HEK293 (cell line): ENCODE results near the gene CETN3.

Source experiments
- BCL11A ChIP-seq: fragments of 450-650 bp; formaldehyde crosslinking; IDR thresholded peaks from 2 replicates; pipeline ENCODE4 v1.5.1; 2016; ENCODE audit warnings: low read depth, missing biosample characterization, missing genetic modification characterization
- ZBTB8A ChIP-seq: fragments of 450-650 bp; formaldehyde crosslinking; IDR thresholded peaks from 2 replicates; pipeline ENCODE4 v1.5.1; 2016; ENCODE audit warnings: missing biosample characterization, missing genetic modification characterization
- ZNF623 ChIP-seq: fragments of 450-650 bp; formaldehyde crosslinking; IDR thresholded peaks from 2 replicates; pipeline ENCODE4 v1.5.1; 2016; ENCODE audit warnings: missing biosample characterization, missing genetic modification characterization
- ZNF776 ChIP-seq: fragments of 450-650 bp; formaldehyde crosslinking; IDR thresholded peaks from 2 replicates; pipeline ENCODE4 v1.5.0; 2017; ENCODE audit warnings: missing biosample characterization, missing genetic modification characterization, borderline replicate concordance
- TF ChIP-seq, protein P1 (sequence below): fragments of 450-650 bp; formaldehyde crosslinking; IDR thresholded peaks from 2 replicates; pipeline ENCODE4 v1.5.1; 2016; ENCODE audit warnings: missing biosample characterization, missing genetic modification characterization
- TF ChIP-seq, protein P2 (sequence below): fragments of 450-650 bp; formaldehyde crosslinking; IDR thresholded peaks from 2 replicates; pipeline ENCODE4 v1.5.1; 2016; ENCODE audit warnings: missing biosample characterization, missing genetic modification characterization

DNA sequence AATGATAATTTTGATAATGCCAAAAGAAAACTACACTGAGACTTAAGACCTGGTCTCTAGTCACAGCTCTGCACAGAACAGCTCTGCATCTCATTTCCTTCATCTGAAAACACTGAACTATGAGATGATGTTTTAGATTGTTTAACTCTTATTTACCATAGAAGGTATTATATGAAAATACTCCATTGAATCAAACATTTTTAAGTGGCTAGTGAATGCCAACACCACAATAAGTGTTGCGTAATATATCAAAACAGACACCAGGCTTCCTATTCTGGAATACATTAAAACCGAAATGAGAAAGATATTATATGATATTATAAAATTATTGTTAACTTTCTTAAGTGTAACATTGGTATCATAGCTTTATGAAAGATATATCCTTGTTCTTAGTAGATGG, 14.6 kb downstream of the CETN3 start:
- TF ChIP-seq, protein P1, sequence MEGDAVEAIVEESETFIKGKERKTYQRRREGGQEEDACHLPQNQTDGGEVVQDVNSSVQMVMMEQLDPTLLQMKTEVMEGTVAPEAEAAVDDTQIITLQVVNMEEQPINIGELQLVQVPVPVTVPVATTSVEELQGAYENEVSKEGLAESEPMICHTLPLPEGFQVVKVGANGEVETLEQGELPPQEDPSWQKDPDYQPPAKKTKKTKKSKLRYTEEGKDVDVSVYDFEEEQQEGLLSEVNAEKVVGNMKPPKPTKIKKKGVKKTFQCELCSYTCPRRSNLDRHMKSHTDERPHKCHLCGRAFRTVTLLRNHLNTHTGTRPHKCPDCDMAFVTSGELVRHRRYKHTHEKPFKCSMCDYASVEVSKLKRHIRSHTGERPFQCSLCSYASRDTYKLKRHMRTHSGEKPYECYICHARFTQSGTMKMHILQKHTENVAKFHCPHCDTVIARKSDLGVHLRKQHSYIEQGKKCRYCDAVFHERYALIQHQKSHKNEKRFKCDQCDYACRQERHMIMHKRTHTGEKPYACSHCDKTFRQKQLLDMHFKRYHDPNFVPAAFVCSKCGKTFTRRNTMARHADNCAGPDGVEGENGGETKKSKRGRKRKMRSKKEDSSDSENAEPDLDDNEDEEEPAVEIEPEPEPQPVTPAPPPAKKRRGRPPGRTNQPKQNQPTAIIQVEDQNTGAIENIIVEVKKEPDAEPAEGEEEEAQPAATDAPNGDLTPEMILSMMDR (tag by site-specific recombination): no peak
- TF ChIP-seq BCL11A (tag by site-specific recombination): no peak
- no peak for TF ChIP-seq ZBTB8A (tag by site-specific recombination)
- TF ChIP-seq, protein P2, sequence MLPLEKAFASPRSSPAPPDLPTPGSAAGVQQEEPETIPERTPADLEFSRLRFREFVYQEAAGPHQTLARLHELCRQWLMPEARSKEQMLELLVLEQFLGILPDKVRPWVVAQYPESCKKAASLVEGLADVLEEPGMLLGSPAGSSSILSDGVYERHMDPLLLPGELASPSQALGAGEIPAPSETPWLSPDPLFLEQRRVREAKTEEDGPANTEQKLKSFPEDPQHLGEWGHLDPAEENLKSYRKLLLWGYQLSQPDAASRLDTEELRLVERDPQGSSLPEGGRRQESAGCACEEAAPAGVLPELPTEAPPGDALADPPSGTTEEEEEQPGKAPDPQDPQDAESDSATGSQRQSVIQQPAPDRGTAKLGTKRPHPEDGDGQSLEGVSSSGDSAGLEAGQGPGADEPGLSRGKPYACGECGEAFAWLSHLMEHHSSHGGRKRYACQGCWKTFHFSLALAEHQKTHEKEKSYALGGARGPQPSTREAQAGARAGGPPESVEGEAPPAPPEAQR (tag by site-specific recombination): no peak
- no peak for TF ChIP-seq ZNF623 (tag by site-specific recombination)
- TF ChIP-seq ZNF776: no peak
